Measurements from ENCODE around the gene MB21D2. TPM values are rescaled to one million over a fixed set of nuclear protein-coding genes. Genes with fewer than 3 reads are reported as not detected.
A peak's percentile ranks its signal among the peaks of the same experiment; 100 is the strongest.

Gene MB21D2
- total RNA-seq, 1 donor from 2014 or later: 11.0 TPM

DNA sequence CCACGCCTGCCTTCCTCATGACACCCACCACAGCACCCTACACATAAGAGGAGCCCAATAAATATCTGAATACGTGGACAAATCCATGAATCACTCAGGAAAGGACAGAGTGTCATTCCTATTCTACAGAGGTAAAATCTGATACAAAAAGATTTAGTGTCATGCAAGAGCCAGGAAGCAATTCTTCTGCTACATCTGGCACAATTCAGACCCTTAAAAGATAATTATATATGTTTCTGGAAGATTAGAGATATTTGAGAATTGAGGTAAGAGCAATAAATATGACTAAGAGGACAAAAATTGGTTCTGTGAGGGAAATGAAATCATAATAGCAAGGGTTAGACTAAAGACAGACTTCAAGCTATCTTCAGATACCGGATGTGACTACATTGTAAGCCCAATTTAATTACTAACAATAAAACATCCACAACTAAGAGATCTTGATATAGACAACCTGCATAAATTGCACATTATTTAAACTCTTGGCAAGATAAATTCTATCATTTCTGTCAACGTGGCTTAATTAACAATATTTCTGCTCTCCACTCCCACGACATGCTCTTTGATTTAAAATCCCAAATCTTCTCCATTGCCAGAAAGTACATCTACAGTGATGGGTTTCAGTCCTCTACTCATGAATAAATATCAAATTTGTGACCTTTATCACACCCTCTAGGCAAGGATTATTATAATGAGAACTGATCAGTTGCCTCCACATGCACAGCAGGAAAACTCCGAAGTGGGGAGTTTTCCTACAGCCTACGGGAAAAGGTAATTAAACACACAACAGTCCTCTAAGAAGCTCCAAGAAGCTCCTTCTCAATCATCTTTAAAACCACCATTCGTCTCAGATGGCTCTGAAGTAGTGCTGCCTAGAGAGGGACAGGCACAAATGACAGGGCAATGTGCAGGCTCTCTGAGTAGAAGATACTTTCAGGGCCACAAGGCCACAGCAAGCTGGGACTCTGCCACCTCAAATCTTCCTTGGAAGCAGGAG, 32.6 kb downstream of the MB21D2 start:
- DNase-seq (ENCODE audit: low read depth): peak; percentile 83
- Histone ChIP-seq H4K20me1 (ENCODE audit: insufficient read depth, low read length) (no peaks in the 10 kb centered on the region), H3K4me2 (ENCODE audit: low read length) (peak overlapping the region; percentile 34), H3K9ac (ENCODE audit: low read length) (peak overlapping the region; percentile 57), H3K4me3 (ENCODE audit: insufficient read depth, low read depth, low read length) (no peak overlapping the region), H3K27ac (ENCODE audit: low read depth, low read length) (peak overlapping the region; percentile 98), H3K79me2 (ENCODE audit: insufficient read depth, low read length) (peaks cover 38% of the 10 kb centered on the region), H3K9me3 (ENCODE audit: insufficient read depth, low read depth, low read length) (no peaks in the 10 kb centered on the region), H3K4me1 (ENCODE audit: insufficient read depth, low read length) (peaks cover 73% of the 10 kb centered on the region), H2AFZ (ENCODE audit: low read depth, low read length) (no peak overlapping the region), H3K27me3 (ENCODE audit: insufficient read depth, low read length) (no peaks in the 10 kb centered on the region), H3K36me3 (ENCODE audit: insufficient read depth, low read length) (no peaks in the 10 kb centered on the region)
- Mint-ChIP-seq H3K27ac (ENCODE audit: unreplicated experiment) (peak overlapping the region; percentile 94), H3K9me3 (ENCODE audit: unreplicated experiment) (peaks cover 3% of the 10 kb centered on the region), H3K4me3 (ENCODE audit: unreplicated experiment) (no peak overlapping the region), H3K27me3 (ENCODE audit: low read depth, unreplicated experiment) (no peaks in the 10 kb centered on the region), H3K36me3 (ENCODE audit: low read depth, unreplicated experiment) (no peaks in the 10 kb centered on the region), H3K4me1 (ENCODE audit: low read depth, unreplicated experiment) (peaks cover 64% of the 10 kb centered on the region)
- peak; percentile 81 for FAIRE-seq
- TF ChIP-seq, protein P1, sequence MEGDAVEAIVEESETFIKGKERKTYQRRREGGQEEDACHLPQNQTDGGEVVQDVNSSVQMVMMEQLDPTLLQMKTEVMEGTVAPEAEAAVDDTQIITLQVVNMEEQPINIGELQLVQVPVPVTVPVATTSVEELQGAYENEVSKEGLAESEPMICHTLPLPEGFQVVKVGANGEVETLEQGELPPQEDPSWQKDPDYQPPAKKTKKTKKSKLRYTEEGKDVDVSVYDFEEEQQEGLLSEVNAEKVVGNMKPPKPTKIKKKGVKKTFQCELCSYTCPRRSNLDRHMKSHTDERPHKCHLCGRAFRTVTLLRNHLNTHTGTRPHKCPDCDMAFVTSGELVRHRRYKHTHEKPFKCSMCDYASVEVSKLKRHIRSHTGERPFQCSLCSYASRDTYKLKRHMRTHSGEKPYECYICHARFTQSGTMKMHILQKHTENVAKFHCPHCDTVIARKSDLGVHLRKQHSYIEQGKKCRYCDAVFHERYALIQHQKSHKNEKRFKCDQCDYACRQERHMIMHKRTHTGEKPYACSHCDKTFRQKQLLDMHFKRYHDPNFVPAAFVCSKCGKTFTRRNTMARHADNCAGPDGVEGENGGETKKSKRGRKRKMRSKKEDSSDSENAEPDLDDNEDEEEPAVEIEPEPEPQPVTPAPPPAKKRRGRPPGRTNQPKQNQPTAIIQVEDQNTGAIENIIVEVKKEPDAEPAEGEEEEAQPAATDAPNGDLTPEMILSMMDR (IDR thresholded peaks at IDR 0.05; ENCODE audit: insufficient read depth, low read depth, low read length): no peak
- no peak for TF ChIP-seq EZH2 (IDR thresholded peaks at IDR 0.05; ENCODE audit: insufficient read depth, low read length)

DNA sequence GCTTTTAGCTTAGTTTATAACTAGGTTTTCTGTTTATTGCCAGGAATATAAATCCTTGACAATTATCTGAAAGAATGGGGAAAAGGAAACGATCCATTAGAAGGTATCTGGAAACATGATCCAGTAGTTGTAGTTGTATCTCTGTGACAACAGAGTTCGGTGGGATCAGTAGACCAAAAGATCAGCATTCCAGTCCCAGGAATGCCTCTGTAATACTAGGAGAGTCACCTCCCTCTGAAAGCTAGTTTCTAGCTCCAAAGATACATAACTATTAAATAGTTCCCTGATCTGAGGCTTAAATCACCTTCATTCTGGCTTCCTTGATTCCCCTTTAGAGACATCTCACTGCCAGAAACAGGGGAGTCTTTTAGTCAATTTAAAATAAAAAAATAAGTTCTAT, 34.1 kb downstream of the MB21D2 start:
- H3K79me2 ChIP-seq (ENCODE audit: insufficient read depth, low read length): peaks cover 34% of the 10 kb centered on the region
- no peak overlapping the region for H3K4me3 ChIP-seq (ENCODE audit: insufficient read depth, low read depth, low read length)
- FAIRE-seq (no peak), DNase-seq (ENCODE audit: low read depth) (peak; percentile 57)
- H4K20me1 ChIP-seq (ENCODE audit: insufficient read depth, low read length): no peaks in the 10 kb centered on the region
- H3K27me3 ChIP-seq (ENCODE audit: insufficient read depth, low read length): no peaks in the 10 kb centered on the region
- Mint-ChIP-seq H3K9me3 (ENCODE audit: unreplicated experiment) (peaks cover 3% of the 10 kb centered on the region), H3K36me3 (ENCODE audit: low read depth, unreplicated experiment) (no peaks in the 10 kb centered on the region), H3K4me3 (ENCODE audit: unreplicated experiment) (no peak overlapping the region), H3K4me1 (ENCODE audit: low read depth, unreplicated experiment) (peaks cover 65% of the 10 kb centered on the region), H3K27me3 (ENCODE audit: low read depth, unreplicated experiment) (no peaks in the 10 kb centered on the region), H3K27ac (ENCODE audit: unreplicated experiment) (peak overlapping the region; percentile 50)
- H3K9me3 ChIP-seq (ENCODE audit: insufficient read depth, low read depth, low read length): no peaks in the 10 kb centered on the region
- no peaks in the 10 kb centered on the region for H3K36me3 ChIP-seq (ENCODE audit: insufficient read depth, low read length)
- no peak overlapping the region for H2AFZ ChIP-seq (ENCODE audit: low read depth, low read length)
- peaks cover 72% of the 10 kb centered on the region for H3K4me1 ChIP-seq (ENCODE audit: insufficient read depth, low read length)
- H3K27ac ChIP-seq (ENCODE audit: low read depth, low read length): peak overlapping the region; percentile 60
- no peak for TF ChIP-seq EZH2 (IDR thresholded peaks at IDR 0.05; ENCODE audit: insufficient read depth, low read length)
- TF ChIP-seq, protein P1 (IDR thresholded peaks at IDR 0.05; ENCODE audit: insufficient read depth, low read depth, low read length): no peak
- H3K9ac ChIP-seq (ENCODE audit: low read length): no peak overlapping the region
- H3K4me2 ChIP-seq (ENCODE audit: low read length): peak overlapping the region; percentile 13
